ENCODE results near the gene MCM5.
"Not testable (repeated sequence)": the region's sequence is repeated elsewhere in the genome, so short reads cannot be mapped to it uniquely, and the experiment has no call there.

The MCM5 gene

GRCh38 chr22:35399678-35400500, at the start of gene MCM5:
Gene MCM5 (plus strand): TSS chr22:35400140. CDS start chr22:35400439, 299 bp downstream.
- DNase-seq: peak; percentile 98

DNA sequence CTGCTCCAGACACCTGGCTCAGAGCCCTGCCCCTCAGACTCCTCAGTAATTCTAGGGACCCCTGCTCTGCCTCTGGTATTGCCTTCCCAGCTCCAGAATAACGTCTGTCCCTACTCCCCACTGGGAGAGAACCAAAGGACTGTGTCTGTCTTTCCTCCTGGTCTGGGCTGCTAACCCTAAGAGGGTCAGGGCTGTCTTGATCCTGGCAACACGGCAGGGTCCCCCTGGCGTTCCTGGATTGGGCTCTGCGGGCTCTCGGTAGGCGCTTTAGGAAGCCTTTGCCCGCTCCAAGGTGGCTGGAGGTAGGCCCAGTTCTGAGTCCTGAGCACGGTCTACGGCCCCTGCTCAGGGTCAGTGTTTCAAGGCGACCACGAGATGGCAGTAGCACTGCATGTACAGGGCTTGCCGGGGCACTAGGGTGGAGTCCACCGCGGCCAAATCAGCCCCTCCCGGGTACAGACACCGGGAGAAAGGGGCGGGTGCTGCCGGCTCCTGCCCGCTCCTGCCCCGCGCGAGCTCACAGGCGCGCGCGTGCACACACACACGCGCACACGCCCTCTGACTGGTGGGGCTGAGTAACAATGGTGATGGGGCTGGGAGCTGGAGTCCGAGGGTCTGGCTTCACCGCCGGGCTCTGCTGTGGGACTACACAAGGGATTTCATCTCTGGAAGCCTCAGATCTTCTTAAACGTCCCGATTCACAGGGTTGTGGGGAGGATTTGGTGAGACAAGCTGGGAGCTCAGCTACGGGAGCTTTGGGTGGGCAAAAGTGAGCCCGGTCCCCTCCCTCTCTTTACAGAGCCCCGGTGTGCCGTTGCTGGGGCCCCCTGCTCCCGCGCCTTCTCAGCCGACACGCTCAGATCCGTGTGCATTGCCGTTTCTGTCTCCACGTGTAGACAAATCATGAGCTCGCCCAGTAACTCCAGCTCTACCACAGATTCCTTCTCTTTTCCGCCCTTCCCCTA, 49.1 kb upstream of the MCM5 start:
- DNase-seq: peak; percentile 90

GRCh38 chr22:35352214-35353111, 47.5 kb upstream of the MCM5 start:
- DNase-seq: no peak

GRCh38 chr22:35353318-35353717, 46.6 kb upstream of the MCM5 start:
- DNase-seq: no peak

DNA sequence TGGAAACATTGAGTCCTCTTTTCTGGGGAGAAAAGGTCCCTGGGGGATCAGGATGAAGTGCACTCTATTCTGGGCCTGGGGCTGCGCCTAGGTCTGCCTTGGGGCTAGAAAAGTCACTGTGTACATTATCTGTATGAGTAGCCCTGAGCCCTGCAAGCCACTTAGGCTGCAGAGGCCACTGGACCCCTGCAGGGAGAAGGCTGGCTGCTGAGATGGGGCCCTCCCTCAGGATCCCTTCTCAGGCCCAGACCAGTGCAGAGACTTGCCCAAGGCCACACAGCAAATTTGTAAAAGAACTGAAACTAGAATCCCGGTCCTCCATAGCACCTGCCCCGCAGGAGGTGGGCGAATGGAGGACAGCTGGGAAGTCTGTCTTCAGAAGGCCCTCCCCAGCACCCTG, 45.9 kb upstream of the MCM5 start:
- no peak for DNase-seq

GRCh38 chr22:35357883-35358621, 41.9 kb upstream of the MCM5 start:
- DNase-seq: no peak

GRCh38 chr22:35359380-35360065, 40.4 kb upstream of the MCM5 start:
- no peak for DNase-seq

DNA sequence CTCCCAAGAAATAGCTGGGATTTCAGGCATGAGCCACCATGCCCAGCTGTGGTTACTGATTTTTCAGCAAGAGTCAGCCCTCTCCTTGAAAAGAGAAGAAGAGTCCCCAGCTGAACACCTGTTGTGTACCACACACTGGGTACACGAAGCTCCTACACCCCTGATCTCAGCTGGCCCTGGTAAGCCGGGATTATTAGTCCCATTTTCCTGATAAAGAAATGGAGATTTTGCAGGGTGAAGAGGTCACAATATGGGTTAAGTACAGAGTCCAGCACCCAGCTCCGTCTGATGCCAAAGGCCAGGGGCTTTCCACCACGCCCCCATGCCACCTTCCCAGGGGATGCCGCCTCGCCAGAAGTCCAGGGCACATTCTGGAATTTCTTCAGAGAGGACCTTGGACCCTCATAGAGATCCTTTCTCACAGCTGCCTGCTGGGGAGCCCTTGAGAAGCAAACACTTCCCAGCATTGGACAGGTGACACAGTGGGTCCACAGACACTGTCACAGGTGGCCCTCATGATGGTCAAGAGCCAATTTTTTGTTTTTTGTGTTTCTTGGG, 38.9 kb upstream of the MCM5 start:
- no peak for DNase-seq

- DNase-seq: no peak
Measured at GRCh38 chr22:35363566-35364086, 36.3 kb upstream of the MCM5 start.

- not testable (repeated sequence) for DNase-seq
Measured at GRCh38 chr22:35364230-35364629, 35.7 kb upstream of the MCM5 start.

DNA sequence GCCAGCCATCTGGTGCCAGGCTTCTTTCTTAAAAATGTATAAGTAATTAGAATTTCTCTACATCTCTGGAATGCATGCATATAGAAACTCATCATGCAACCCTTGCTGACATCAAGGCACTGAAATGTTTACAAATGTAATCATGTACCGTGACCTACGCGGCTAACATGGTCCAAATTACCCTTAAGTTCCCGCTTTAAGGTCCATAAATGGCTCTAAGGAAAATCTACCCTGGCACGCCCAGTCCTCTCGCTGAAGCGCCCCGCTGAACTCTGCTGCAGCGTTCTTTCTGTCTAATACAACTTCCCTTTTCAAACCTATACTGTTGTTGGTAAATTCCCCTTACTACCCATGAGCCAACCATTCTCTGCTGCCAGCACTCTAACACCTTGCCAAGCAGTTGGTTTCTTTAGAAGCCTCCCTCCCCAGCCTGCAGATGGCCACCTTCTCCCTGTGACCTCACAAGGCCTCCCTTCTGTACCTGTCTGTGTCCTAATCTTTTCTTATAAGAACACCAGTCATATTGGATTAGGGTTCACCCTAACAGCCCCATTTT, 32.5 kb upstream of the MCM5 start:
- no peak for DNase-seq

DNA sequence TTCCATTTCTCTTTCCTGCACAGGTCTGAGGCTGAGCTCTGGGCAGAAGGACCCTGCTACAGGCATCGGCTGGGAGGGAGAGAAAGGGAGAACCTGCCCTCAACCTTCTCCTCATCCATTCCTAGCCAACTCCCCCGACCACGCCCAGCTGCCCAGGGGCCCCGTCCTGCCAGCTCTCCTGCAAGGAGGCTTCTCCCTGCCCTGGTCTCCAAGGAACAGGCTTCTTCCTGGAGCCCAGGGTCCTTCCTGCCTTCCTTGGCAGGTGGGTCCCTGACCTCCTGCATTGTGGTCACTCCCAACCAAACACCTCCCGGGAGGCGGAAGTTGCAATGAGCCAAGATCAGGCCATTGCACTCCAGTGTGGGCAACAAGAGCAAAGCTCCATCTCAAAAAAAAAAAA, 31.6 kb upstream of the MCM5 start:
- DNase-seq: no peak

DNA sequence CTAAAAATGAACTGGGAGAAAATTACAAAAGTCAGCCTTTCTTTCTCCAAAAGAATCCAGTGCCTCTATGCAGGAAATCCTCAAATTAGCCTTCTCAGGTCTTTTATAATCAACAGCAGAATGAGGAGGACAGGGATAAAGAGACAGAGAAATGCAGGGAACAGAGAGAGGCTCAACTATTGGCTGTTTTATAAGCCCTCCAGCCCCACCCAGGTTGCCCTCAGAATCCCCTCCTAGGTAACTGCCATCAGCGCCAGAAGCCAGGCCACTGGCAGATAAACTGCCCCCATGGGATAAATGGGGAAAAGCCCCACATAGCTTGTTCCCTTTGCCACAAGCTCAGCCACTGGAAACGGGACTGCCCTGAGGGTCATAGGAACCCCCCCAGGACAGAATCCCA, 29.9 kb upstream of the MCM5 start:
- no peak for DNase-seq

- DNase-seq: no peak
Measured at GRCh38 chr22:35373781-35374180, 26.2 kb upstream of the MCM5 start.

- no peak for DNase-seq
Measured at GRCh38 chr22:35375031-35375430, 24.9 kb upstream of the MCM5 start.

DNA sequence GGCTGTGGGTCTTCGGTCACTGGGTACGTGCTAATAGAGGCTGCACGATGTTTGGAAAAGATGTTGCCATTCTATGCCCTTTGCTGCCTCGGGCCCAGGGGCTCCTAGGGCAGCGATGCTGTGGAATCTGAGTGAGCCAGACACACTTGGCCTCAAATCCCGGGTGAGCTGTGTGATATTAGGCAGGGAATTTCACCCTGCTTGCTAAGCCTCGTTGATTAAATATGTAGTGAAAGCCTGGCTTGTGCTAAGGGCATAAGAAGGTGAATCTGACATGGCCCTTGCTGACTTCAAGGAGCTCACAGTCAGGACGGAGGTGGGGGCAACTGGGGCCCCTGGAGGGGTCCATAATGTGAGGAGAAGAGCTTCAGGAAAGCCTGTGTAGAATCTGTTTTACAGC, 24.4 kb upstream of the MCM5 start:
- DNase-seq: no peak

DNA sequence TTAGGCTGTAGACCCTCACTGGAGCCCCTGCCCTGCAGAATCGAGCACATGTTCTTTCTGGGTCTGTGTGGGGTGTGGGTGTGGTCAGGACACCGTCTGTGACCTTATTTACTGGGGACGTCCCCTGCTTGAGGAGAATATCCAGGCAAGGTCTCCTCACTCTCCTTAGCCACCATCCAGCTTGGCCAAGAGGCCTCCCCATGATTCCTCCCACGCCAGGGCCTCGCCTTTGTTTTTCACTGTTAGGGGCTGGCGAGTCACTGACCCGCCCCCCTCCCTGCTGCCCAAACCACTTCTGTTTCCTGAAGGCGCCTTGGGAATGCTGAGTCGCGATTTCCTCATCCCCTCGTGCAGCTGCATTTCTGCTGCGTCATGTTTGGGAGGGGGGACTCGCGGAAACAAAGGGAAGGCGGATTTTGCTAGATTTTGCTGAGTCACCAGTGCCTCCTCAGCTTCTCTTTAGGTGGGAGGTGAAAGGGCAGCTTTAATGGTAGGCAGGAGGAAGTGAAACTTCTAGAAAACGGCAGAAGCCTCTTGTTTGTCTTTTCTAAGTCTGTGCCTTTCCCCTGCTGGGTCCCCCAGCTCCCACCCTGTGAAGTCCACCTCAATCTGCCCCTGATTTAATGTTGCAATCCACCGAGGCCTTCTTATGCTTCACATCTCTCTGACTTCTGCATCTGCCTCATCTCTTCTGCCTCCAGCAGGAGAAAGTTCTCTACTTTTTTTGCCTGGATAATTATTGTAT, 23.0 kb upstream of the MCM5 start:
- DNase-seq: peak; percentile 14

DNA sequence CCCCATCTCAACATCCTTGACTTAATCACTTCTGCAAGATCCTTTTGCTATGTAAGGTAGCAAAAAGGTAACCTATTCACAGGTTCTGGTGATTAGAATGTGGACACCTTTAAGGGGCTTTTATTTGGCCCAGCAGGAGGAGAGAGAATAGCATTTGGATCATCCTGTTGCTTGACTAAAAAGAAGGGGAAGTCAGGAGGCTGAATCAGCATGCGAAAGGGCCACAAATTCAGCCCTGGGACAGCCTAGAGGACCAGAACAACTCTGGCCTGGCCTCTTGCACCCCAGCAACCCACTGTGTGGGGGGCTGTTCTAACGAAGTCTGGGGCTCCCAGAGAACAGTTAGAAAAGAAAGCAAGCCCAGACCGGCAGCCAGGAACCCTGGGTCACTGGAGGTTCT, 22.2 kb upstream of the MCM5 start:
- DNase-seq: no peak

- no peak for DNase-seq
Measured at GRCh38 chr22:35378621-35379020, 21.3 kb upstream of the MCM5 start.
